RWPE2 (cell line): ENCODE results near the gene APRT.

Experiments
- ATAC-seq: fragments of 200-7000 bp; cut with Tn5 transposase; 3 replicates; pipeline ENCODE4 v1.9.1; 2021; ENCODE audit warnings: low read depth
- DNase-seq: peaks from one replicate; pipeline ENCODE4 v3.0.0-alpha.2; 2020; ENCODE audit warnings: low spot score
- H3K27ac ChIP-seq: fragments of 450-650 bp; 2 replicates; pipeline ENCODE4 v1.5.1; 2017; ENCODE audit warnings: mild to moderate bottlenecking; ENCODE audit not compliant: poor library complexity, severe bottlenecking
- H3K27me3 ChIP-seq: fragments of 250-450 bp; sonication (Bioruptor Pico); 2 replicates; pipeline ENCODE4 v1.5.1; 2021; ENCODE audit warnings: mild to moderate bottlenecking, moderate library complexity; ENCODE audit not compliant: insufficient read depth, poor library complexity, severe bottlenecking
- H3K36me3 ChIP-seq: fragments of 250-450 bp; sonication (Bioruptor Pico); 2 replicates; pipeline ENCODE4 v1.5.1; 2020; ENCODE audit warnings: low read depth, mild to moderate bottlenecking, moderate library complexity
- H3K4me1 ChIP-seq: fragments of 250-450 bp; sonication (Bioruptor Pico); 2 replicates; pipeline ENCODE4 v1.5.1; 2021; ENCODE audit warnings: mild to moderate bottlenecking, moderate library complexity; ENCODE audit not compliant: insufficient read depth, poor library complexity, severe bottlenecking
- H3K4me3 ChIP-seq: fragments of 250-450 bp; sonication (Bioruptor Pico); 2 replicates; pipeline ENCODE4 v1.5.1; 2021; ENCODE audit warnings: mild to moderate bottlenecking, moderate library complexity; ENCODE audit not compliant: severe bottlenecking
- H3K9me3 ChIP-seq: fragments of 250-450 bp; sonication (Bioruptor Pico); 2 replicates; pipeline ENCODE4 v1.5.1; 2021; ENCODE audit warnings: mild to moderate bottlenecking, moderate library complexity; ENCODE audit not compliant: severe bottlenecking
- TF ChIP-seq, protein P1 (sequence below): fragments of 450-650 bp; IDR thresholded peaks from one replicate; pipeline ENCODE4 v1.5.1; 2017; ENCODE audit warnings: mild to moderate bottlenecking, moderate library complexity; ENCODE audit not compliant: poor library complexity, severe bottlenecking

The APRT gene

GRCh38 chr16:88762941-88763340 is 48.8 kb downstream of the APRT start:
- H3K4me1 ChIP-seq: peaks cover 13% of the 10 kb centered on the region
- no peaks in the 10 kb centered on the region for H3K9me3 ChIP-seq
- no peaks in the 10 kb centered on the region for H3K27me3 ChIP-seq
- TF ChIP-seq, protein P1, sequence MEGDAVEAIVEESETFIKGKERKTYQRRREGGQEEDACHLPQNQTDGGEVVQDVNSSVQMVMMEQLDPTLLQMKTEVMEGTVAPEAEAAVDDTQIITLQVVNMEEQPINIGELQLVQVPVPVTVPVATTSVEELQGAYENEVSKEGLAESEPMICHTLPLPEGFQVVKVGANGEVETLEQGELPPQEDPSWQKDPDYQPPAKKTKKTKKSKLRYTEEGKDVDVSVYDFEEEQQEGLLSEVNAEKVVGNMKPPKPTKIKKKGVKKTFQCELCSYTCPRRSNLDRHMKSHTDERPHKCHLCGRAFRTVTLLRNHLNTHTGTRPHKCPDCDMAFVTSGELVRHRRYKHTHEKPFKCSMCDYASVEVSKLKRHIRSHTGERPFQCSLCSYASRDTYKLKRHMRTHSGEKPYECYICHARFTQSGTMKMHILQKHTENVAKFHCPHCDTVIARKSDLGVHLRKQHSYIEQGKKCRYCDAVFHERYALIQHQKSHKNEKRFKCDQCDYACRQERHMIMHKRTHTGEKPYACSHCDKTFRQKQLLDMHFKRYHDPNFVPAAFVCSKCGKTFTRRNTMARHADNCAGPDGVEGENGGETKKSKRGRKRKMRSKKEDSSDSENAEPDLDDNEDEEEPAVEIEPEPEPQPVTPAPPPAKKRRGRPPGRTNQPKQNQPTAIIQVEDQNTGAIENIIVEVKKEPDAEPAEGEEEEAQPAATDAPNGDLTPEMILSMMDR: no peak
- H3K36me3 ChIP-seq: peaks cover 16% of the 10 kb centered on the region
- no peak overlapping the region for H3K4me3 ChIP-seq
- H3K27ac ChIP-seq: no peak overlapping the region
- DNase-seq (no peak), ATAC-seq (no peak)

DNA sequence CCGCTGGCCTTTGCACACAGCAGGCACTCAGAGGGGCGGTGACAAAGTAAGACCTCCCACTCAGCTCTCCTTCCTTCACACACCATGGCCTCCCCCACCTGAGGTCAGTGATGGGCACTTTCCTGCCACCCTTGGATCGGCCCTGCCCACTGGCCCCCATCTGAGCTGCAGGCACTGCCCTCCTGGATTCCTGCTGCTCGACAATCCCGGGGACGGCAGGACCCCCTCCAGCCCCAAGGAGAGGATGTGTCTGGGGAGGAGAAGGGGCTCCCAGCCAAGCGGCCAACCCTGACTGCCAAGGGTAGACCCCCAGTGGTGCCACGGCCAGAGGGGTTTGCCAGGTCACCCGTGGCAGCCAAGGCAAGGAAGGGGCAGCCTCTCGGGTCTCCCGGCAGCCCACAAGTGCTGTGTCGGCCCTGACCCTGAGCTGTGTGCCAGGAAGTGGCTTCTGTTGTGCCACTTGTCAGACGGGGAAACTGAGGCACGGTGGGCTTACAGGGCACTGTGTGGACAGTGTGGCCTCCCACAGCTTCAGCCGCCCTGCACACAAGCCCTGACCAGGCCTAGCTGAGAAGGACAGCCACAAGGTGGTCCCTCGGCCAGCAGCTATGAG is 49.4 kb downstream of the APRT start:
- Histone ChIP-seq H3K27me3 (no peaks in the 10 kb centered on the region), H3K4me1 (peaks cover 13% of the 10 kb centered on the region), H3K27ac (no peak overlapping the region), H3K36me3 (peaks cover 16% of the 10 kb centered on the region), H3K4me3 (no peak overlapping the region), H3K9me3 (no peaks in the 10 kb centered on the region)
- TF ChIP-seq, protein P1: no peak
- ATAC-seq (no peak), DNase-seq (no peak)

GRCh38 chr16:88761830-88762229 is 49.9 kb downstream of the APRT start:
- no peak overlapping the region for H3K27ac ChIP-seq
- DNase-seq: no peak
- peaks cover 13% of the 10 kb centered on the region for H3K4me1 ChIP-seq
- no peaks in the 10 kb centered on the region for H3K27me3 ChIP-seq
- peaks cover 16% of the 10 kb centered on the region for H3K36me3 ChIP-seq
- no peak for ATAC-seq
- H3K9me3 ChIP-seq: no peaks in the 10 kb centered on the region
- H3K4me3 ChIP-seq: no peak overlapping the region
- TF ChIP-seq, protein P1: no peak

DNA sequence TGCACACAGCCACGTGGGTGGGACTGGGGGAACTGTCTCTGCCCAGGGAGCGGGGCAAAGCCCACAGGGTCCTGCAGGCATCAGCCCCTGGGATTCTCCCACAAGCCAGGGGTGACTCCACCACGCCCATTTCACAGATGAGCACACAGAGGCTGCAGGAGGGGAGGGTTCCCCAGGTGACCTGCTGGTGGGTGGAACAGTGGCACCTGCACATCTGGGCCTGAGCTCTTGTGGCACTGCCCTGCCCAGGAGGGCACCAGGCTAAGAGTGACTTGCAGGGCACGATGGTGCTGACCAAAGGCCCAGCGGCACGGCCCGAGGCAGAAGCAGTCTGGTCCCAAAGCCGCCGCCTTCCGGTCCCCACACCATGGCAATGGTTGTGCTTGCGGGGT is 50.6 kb downstream of the APRT start:
- Histone ChIP-seq H3K9me3 (no peaks in the 10 kb centered on the region), H3K27ac (no peak overlapping the region), H3K36me3 (peaks cover 16% of the 10 kb centered on the region), H3K4me1 (peaks cover 13% of the 10 kb centered on the region), H3K27me3 (no peaks in the 10 kb centered on the region), H3K4me3 (no peak overlapping the region)
- no peak for DNase-seq
- TF ChIP-seq, protein P1: no peak
- ATAC-seq: no peak

- no peak overlapping the region for H3K27ac ChIP-seq
These were observed 51.1 kb downstream of the APRT start for GRCh38 chr16:88760424-88761142.

More at GRCh38 chr16:88760424-88761142, 51.1 kb downstream of the APRT start:
- ATAC-seq (no peak), DNase-seq (no peak)
- peaks cover 12% of the 10 kb centered on the region for H3K36me3 ChIP-seq
- no peaks in the 10 kb centered on the region for H3K9me3 ChIP-seq
- H3K27me3 ChIP-seq: no peaks in the 10 kb centered on the region
- H3K4me1 ChIP-seq: peaks cover 11% of the 10 kb centered on the region
- no peak overlapping the region for H3K4me3 ChIP-seq
- TF ChIP-seq, protein P1: no peak
